Measurements from ENCODE around the gene OR9A2. TPM values are rescaled to one million over a fixed set of nuclear protein-coding genes. Genes with fewer than 3 reads are reported as not detected.

OR9A2 gene
- total and polyA plus RNA-seq, 10 of the 15 experiments (the other 5 are each of a cell fraction or from before 2014, with no cell fraction given): not detected

Other genes starting within 250 kb of the OR9A2 start
Only the 7 nearest of the 10 such genes appear.
- gene TRPV6, start 141.4 kb downstream of the OR9A2 start, total RNA-seq (2014; rRNA removed): not detected in 2 replicates
- gene TRPV6, start 141.4 kb downstream of the OR9A2 start, total RNA-seq (2014; rRNA removed; fragmentation: Illumina TruSeq; extraction: Trizol): not detected in 2 replicates
- gene TRPV6, start 141.4 kb downstream of the OR9A2 start, total RNA-seq (2021): not detected in 2 replicates
- not detected in 2 replicates for gene TRPV6, start 141.4 kb downstream of the OR9A2 start, polyA plus RNA-seq (2011; rRNA removed)
- not detected in 2 replicates for gene TRPV6, start 141.4 kb downstream of the OR9A2 start, polyA plus RNA-seq (2014; fragmentation: Illumina TruSeq; extraction: Trizol)
- not detected for gene TRPV6, start 141.4 kb downstream of the OR9A2 start, polyA plus RNA-seq (2014; fragmentation: Nextera tagmentation; extraction: Ambion mirVana)
- not detected in 2 replicates for gene TRPV6, start 141.4 kb downstream of the OR9A2 start, polyA plus RNA-seq (2014; rRNA removed)
- not detected for gene TRPV6, start 141.4 kb downstream of the OR9A2 start, polyA plus RNA-seq (2016; fragmentation: Nextera tagmentation; extraction: Ambion mirVana)
- gene TRPV5, start 93.4 kb downstream of the OR9A2 start, total RNA-seq (2014; rRNA removed): not detected in 2 replicates
- gene TRPV5, start 93.4 kb downstream of the OR9A2 start, total RNA-seq (2014; rRNA removed; fragmentation: Illumina TruSeq; extraction: Trizol): not detected in 2 replicates
- not detected in 2 replicates for gene TRPV5, start 93.4 kb downstream of the OR9A2 start, total RNA-seq (2021)
- gene TRPV5, start 93.4 kb downstream of the OR9A2 start, polyA plus RNA-seq (2011; rRNA removed): not detected in 2 replicates
- not detected in 2 replicates for gene TRPV5, start 93.4 kb downstream of the OR9A2 start, polyA plus RNA-seq (2014; fragmentation: Illumina TruSeq; extraction: Trizol)
- not detected for gene TRPV5, start 93.4 kb downstream of the OR9A2 start, polyA plus RNA-seq (2014; fragmentation: Nextera tagmentation; extraction: Ambion mirVana)
- not detected in 2 replicates for gene TRPV5, start 93.4 kb downstream of the OR9A2 start, polyA plus RNA-seq (2014; rRNA removed)
- gene TRPV5, start 93.4 kb downstream of the OR9A2 start, polyA plus RNA-seq (2016; fragmentation: Nextera tagmentation; extraction: Ambion mirVana): not detected
- gene LLCFC1, start 87.6 kb downstream of the OR9A2 start, total RNA-seq (2014; rRNA removed): not detected in 2 replicates
- gene LLCFC1, start 87.6 kb downstream of the OR9A2 start, total RNA-seq (2014; rRNA removed; fragmentation: Illumina TruSeq; extraction: Trizol): not detected in 2 replicates
- gene LLCFC1, start 87.6 kb downstream of the OR9A2 start, total RNA-seq (2021): not detected in 2 replicates
- gene LLCFC1, start 87.6 kb downstream of the OR9A2 start, polyA plus RNA-seq (2011; rRNA removed): not detected in 2 replicates
- gene LLCFC1, start 87.6 kb downstream of the OR9A2 start, polyA plus RNA-seq (2014; fragmentation: Illumina TruSeq; extraction: Trizol): not detected in 2 replicates
- gene LLCFC1, start 87.6 kb downstream of the OR9A2 start, polyA plus RNA-seq (2014; fragmentation: Nextera tagmentation; extraction: Ambion mirVana): not detected
- not detected in 2 replicates for gene LLCFC1, start 87.6 kb downstream of the OR9A2 start, polyA plus RNA-seq (2014; rRNA removed)
- not detected for gene LLCFC1, start 87.6 kb downstream of the OR9A2 start, polyA plus RNA-seq (2016; fragmentation: Nextera tagmentation; extraction: Ambion mirVana)
- gene KEL, start 64.8 kb downstream of the OR9A2 start, total RNA-seq (2014; rRNA removed): 0.05 TPM in 1 of 2 replicates, not detected in the other
- gene KEL, start 64.8 kb downstream of the OR9A2 start, total RNA-seq (2014; rRNA removed; fragmentation: Illumina TruSeq; extraction: Trizol): 0.14 and 0.31 TPM in 2 replicates
- 0.28 and 1.7 TPM in 2 replicates for gene KEL, start 64.8 kb downstream of the OR9A2 start, total RNA-seq (2021)
- 0.12 and 0.13 TPM in 2 replicates for gene KEL, start 64.8 kb downstream of the OR9A2 start, polyA plus RNA-seq (2011; rRNA removed)
- gene KEL, start 64.8 kb downstream of the OR9A2 start, polyA plus RNA-seq (2014; fragmentation: Illumina TruSeq; extraction: Trizol): 0.10 TPM in 1 of 2 replicates, not detected in the other
- gene KEL, start 64.8 kb downstream of the OR9A2 start, polyA plus RNA-seq (2014; fragmentation: Nextera tagmentation; extraction: Ambion mirVana): under 1 TPM; 0.15 to 0.68 TPM
- 0.05 and 0.18 TPM in 2 replicates for gene KEL, start 64.8 kb downstream of the OR9A2 start, polyA plus RNA-seq (2014; rRNA removed)
- under 1 TPM in 1 of 2 experiments, not detected in 1; 0.73 TPM for gene KEL, start 64.8 kb downstream of the OR9A2 start, polyA plus RNA-seq (2016; fragmentation: Nextera tagmentation; extraction: Ambion mirVana)
- gene OR6V1, start 25.2 kb upstream of the OR9A2 start, total RNA-seq (2014; rRNA removed): not detected in 2 replicates
- gene OR6V1, start 25.2 kb upstream of the OR9A2 start, total RNA-seq (2014; rRNA removed; fragmentation: Illumina TruSeq; extraction: Trizol): not detected in 2 replicates
- not detected in 2 replicates for gene OR6V1, start 25.2 kb upstream of the OR9A2 start, total RNA-seq (2021)
- gene OR6V1, start 25.2 kb upstream of the OR9A2 start, polyA plus RNA-seq (2011; rRNA removed): not detected in 2 replicates
- not detected in 2 replicates for gene OR6V1, start 25.2 kb upstream of the OR9A2 start, polyA plus RNA-seq (2014; fragmentation: Illumina TruSeq; extraction: Trizol)
- gene OR6V1, start 25.2 kb upstream of the OR9A2 start, polyA plus RNA-seq (2014; fragmentation: Nextera tagmentation; extraction: Ambion mirVana): not detected
- gene OR6V1, start 25.2 kb upstream of the OR9A2 start, polyA plus RNA-seq (2014; rRNA removed): not detected in 2 replicates
- not detected for gene OR6V1, start 25.2 kb upstream of the OR9A2 start, polyA plus RNA-seq (2016; fragmentation: Nextera tagmentation; extraction: Ambion mirVana)
- not detected in 2 replicates for gene PIP, start 104.9 kb upstream of the OR9A2 start, total RNA-seq (2014; rRNA removed)
- not detected in 2 replicates for gene PIP, start 104.9 kb upstream of the OR9A2 start, total RNA-seq (2014; rRNA removed; fragmentation: Illumina TruSeq; extraction: Trizol)
- gene PIP, start 104.9 kb upstream of the OR9A2 start, total RNA-seq (2021): not detected in 2 replicates
- not detected in 2 replicates for gene PIP, start 104.9 kb upstream of the OR9A2 start, polyA plus RNA-seq (2011; rRNA removed)
- gene PIP, start 104.9 kb upstream of the OR9A2 start, polyA plus RNA-seq (2014; fragmentation: Illumina TruSeq; extraction: Trizol): not detected in 2 replicates
- not detected for gene PIP, start 104.9 kb upstream of the OR9A2 start, polyA plus RNA-seq (2014; fragmentation: Nextera tagmentation; extraction: Ambion mirVana)
- not detected in 2 replicates for gene PIP, start 104.9 kb upstream of the OR9A2 start, polyA plus RNA-seq (2014; rRNA removed)
- not detected for gene PIP, start 104.9 kb upstream of the OR9A2 start, polyA plus RNA-seq (2016; fragmentation: Nextera tagmentation; extraction: Ambion mirVana)
- 0.22 TPM in 1 of 2 replicates, not detected in the other for gene TAS2R39, start 156.3 kb upstream of the OR9A2 start, total RNA-seq (2014; rRNA removed)
- gene TAS2R39, start 156.3 kb upstream of the OR9A2 start, total RNA-seq (2014; rRNA removed; fragmentation: Illumina TruSeq; extraction: Trizol): not detected in 2 replicates
- gene TAS2R39, start 156.3 kb upstream of the OR9A2 start, total RNA-seq (2021): not detected in 2 replicates
- not detected in 2 replicates for gene TAS2R39, start 156.3 kb upstream of the OR9A2 start, polyA plus RNA-seq (2011; rRNA removed)
- not detected in 2 replicates for gene TAS2R39, start 156.3 kb upstream of the OR9A2 start, polyA plus RNA-seq (2014; fragmentation: Illumina TruSeq; extraction: Trizol)
- gene TAS2R39, start 156.3 kb upstream of the OR9A2 start, polyA plus RNA-seq (2014; fragmentation: Nextera tagmentation; extraction: Ambion mirVana): not detected
- gene TAS2R39, start 156.3 kb upstream of the OR9A2 start, polyA plus RNA-seq (2014; rRNA removed): not detected in 2 replicates
- gene TAS2R39, start 156.3 kb upstream of the OR9A2 start, polyA plus RNA-seq (2016; fragmentation: Nextera tagmentation; extraction: Ambion mirVana): not detected